ENCODE results near the gene LRP1.

Gene LRP1

DNA sequence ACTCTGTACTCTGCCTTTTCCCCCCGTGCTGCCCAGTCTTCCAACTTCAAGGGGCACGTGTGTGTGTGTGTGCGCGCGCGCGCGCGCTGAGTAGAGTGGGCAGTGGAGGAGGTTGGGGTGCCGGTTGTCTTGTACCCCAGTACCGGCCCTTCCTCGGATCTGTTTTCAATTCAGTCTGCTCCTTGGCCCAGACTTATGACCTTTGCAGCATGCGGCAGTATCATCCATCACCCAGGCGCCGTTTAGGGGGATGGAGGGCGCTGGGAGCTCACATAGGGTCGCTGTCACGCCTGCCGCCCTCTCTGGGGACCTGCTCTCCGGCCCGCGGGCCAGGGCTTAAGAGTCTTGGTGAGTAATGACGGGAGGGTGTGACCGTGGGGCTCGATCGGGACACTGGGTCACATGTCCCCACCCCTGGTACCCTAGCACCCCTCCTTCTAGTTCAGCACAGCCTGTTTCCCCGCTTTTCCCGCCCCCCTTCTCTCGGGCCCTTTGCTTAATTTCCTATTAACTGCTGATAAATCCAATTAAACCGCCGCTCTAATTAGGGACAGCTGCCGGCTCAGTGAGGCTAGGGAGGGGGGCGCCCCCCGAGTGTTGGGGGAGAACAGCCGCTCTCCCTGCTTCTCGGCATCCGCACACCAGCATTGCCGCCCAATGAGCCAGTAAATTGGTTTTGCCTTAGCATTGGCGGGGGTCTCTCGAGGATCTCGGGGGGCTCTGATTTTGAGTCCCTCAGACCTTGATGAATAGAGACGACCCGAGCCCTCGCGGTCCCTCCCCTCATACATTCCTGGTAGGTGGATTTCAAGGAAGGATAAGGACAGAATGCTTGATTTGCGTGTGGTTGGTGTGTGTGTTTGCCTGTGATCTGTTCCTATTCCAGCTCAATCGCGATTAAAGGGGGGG lies 113.4 kb downstream of the LRP1 start:
- DNase-seq (ENCODE audit: low spot score): no peak
- POLR2A ChIA-PET (ENCODE audit: low non-redundant PET): interaction anchor here (0.6 to 0.7 kb wide), 2 partner anchors 9 to 25 kb away, joined by 3 to 6 read pairs; no protein-coding TSS in a partner anchor
- TF ChIP-seq, protein P1, sequence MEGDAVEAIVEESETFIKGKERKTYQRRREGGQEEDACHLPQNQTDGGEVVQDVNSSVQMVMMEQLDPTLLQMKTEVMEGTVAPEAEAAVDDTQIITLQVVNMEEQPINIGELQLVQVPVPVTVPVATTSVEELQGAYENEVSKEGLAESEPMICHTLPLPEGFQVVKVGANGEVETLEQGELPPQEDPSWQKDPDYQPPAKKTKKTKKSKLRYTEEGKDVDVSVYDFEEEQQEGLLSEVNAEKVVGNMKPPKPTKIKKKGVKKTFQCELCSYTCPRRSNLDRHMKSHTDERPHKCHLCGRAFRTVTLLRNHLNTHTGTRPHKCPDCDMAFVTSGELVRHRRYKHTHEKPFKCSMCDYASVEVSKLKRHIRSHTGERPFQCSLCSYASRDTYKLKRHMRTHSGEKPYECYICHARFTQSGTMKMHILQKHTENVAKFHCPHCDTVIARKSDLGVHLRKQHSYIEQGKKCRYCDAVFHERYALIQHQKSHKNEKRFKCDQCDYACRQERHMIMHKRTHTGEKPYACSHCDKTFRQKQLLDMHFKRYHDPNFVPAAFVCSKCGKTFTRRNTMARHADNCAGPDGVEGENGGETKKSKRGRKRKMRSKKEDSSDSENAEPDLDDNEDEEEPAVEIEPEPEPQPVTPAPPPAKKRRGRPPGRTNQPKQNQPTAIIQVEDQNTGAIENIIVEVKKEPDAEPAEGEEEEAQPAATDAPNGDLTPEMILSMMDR (conservative IDR thresholded peaks at IDR 0.05; ENCODE audit: low read depth): no peak
- H3K27ac ChIP-seq: peak overlapping the region; percentile 71
- CTCF ChIA-PET: interaction anchor here (0.6 to 6.5 kb wide), 4 partner anchors 12 to 109 kb away, joined by 3 to 147 read pairs (median 12); partner anchors contain the start of genes NXPH4 and SHMT2

DNA sequence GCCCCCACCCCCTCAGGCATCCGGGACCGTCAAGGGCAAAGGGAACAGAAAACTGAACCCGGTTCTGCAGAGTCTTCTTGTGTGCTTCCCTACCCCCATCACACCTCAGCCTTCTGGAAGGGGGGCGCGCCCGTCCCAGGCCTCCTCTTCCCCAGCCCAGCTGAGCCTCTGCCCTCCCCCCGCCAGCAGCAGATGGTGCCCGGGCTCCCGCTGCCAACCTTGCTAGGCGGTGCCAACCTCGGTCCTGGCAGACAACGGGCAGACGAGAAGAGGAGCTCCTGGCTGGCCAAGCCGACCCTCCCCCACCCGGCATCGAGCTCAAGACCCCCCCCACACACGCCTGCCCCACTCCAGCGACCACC lies 114.0 kb downstream of the LRP1 start:
- POLR2A ChIA-PET (ENCODE audit: low non-redundant PET): interaction anchor here (0.6 to 0.7 kb wide), 3 partner anchors 9 to 130 kb away, joined by 3 to 6 read pairs (median 5); no protein-coding TSS in a partner anchor
- peak overlapping the region; percentile 30 for H3K27ac ChIP-seq
- CTCF ChIA-PET: interaction anchor here (0.6 to 6.5 kb wide), 7 partner anchors 9 to 211 kb away, joined by 3 to 147 read pairs (median 6); partner anchors contain the start of genes NXPH4, SHMT2 and STAC3
- no peak for DNase-seq (ENCODE audit: low spot score)
- TF ChIP-seq, protein P1 (conservative IDR thresholded peaks at IDR 0.05; ENCODE audit: low read depth): no peak

DNA sequence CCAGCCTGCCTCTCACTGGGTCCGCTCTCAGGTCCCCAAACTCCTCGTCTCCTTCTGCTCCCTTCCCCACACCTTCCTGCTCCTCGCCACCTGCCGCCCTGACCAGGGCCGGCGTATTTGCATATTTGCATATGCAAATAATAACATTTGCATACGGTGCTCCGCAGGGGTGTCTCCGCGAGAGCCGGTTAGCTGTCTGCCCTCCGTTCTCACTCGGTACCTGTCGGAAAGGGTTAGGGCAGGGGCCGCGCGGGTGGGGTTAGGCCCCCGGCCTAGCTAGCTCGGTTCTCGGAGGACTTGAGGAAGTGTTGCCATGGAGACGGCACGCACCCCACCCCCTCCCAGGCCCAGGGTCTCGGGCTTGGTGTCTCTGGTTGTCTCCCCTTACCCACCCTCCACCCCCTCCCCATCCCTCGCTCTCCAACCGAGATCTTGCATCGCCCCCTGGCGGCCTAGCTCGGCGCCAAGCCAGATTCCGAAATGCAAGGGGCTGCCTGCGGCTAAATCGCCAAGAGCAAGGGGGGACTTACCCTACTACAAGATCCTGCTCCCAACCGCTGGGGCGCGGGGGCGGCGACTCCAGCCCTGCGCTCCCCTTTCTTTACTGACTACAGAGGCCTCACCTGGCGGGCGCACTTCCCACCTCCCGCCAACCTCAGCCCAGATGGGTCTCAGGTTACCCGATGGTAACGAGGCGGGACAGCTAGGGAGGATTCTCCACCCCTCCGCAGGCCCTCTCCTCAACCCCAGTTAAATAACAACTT lies 114.6 kb downstream of the LRP1 start:
- TF ChIP-seq, protein P1 (conservative IDR thresholded peaks at IDR 0.05; ENCODE audit: low read depth): peak; percentile 41
- CTCF ChIA-PET: interaction anchor here (0.6 to 6.5 kb wide), 15 partner anchors 8 to 216 kb away, joined by 3 to 147 read pairs (median 4); partner anchors contain the start of genes INHBE, NXPH4, SHMT2 and STAC3
- POLR2A ChIA-PET (ENCODE audit: low non-redundant PET): interaction anchor here (0.6 to 0.7 kb wide), 2 partner anchors 10 to 131 kb away, joined by 5 to 6 read pairs; no protein-coding TSS in a partner anchor
- DNase-seq (ENCODE audit: low spot score): peak; percentile 74
- peak overlapping the region; percentile 30 for H3K27ac ChIP-seq

DNA sequence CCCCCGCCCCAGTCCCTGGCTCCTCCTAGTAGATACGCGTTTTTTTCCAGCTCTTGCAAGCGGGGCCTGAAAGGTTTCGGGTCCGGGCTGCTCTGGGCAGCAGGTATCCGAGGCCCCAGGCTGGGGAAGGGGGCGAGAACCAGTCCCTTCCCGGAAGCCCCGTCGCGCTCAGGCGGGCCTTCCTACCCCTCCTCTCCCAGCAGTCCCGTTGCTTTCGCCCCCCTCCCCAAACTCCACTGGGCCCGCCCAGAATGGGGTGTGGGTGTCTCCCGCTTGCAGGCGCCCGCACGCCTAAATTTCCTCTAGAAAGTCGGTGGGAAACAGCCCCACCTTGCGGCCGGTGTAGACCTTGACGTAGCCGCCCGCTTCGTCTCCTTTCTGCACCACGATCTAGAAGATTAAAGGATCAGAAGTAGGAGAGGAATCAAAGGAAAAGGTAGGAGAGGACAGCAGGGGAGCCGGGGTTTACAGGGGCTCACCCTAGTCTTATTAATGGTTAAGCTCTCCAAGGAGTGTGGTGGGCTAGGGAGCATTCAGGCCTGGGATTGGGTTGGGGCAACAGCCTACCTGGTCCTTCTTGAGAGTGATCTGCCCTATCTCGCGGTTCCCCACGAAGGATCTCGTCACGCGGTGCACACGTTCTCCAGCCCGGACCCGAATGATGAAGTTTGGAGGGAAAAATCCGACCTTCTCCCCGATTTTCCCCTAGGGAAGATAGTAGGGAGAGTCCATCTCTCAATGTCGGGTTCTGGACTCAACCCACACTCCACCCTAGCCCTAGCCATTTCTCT lies 115.4 kb downstream of the LRP1 start:
- ChIA-PET POLR2A (ENCODE audit: low non-redundant PET) (no interaction called here), CTCF (interaction anchor here (0.5 to 6.5 kb wide), 14 partner anchors 7 to 215 kb away, joined by 3 to 147 read pairs (median 4); partner anchors contain the start of genes INHBE, NXPH4 and STAC3)
- peak; percentile 83 for DNase-seq (ENCODE audit: low spot score)
- peak overlapping the region; percentile 21; the same call in 1 of the 2 replicates for H3K27ac ChIP-seq
- TF ChIP-seq, protein P1 (conservative IDR thresholded peaks at IDR 0.05; ENCODE audit: low read depth): peak; percentile 79

DNA sequence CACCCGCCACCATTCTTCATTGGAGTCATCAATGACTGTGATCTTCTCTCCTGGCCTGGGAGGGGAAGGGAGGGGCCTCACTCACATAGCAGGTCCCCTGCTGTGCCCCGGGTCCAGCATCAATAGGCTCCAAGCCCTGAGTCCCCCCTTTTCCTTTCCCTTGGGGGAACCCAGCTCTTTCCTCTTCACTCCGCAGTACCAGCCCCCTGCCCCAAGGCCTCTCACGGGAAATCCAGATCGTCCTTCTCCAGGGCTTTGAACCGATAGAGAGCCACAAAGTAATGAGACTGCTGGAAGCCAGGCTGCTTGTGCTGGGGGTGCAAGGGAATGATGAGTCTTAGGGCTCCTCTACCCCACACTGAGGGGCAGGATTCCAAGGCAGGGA lies 116.0 kb downstream of the LRP1 start:
- H3K27ac ChIP-seq: peak overlapping the region; percentile 16; the same call in 1 of the 2 replicates
- ChIA-PET POLR2A (ENCODE audit: low non-redundant PET) (no interaction called here), CTCF (interaction anchor here (0.5 to 6.5 kb wide), 5 partner anchors 8 to 214 kb away, joined by 3 to 147 read pairs (median 3); partner anchors contain the start of gene NXPH4)
- DNase-seq (ENCODE audit: low spot score): no peak
- TF ChIP-seq, protein P1 (conservative IDR thresholded peaks at IDR 0.05; ENCODE audit: low read depth): no peak

All from RWPE1 (cell line).